GM12873 (cell line): ENCODE measurements around the gene HDGFL2.

ENCODE experiments used
- CTCF ChIP-seq: IDR thresholded peaks from 2 replicates; pipeline ENCODE4 v1.5.1; 2012; ENCODE audit warnings: low read depth, mild to moderate bottlenecking, moderate library complexity, low read length, control low read depth; ENCODE audit not compliant: insufficient read depth; ENCODE audit errors: missing control alignments

HDGFL2 gene

GRCh38 chr19:4510435-4511255, 38.5 kb downstream of the HDGFL2 start:
- no peak for TF ChIP-seq CTCF

- no peak for TF ChIP-seq CTCF
Observed at GRCh38 chr19:4511300-4512054, 39.4 kb downstream of the HDGFL2 start.

- no peak for TF ChIP-seq CTCF
Observed at GRCh38 chr19:4512070-4512469, 40.0 kb downstream of the HDGFL2 start.

GRCh38 chr19:4513248-4513647, 41.2 kb downstream of the HDGFL2 start:
- no peak for TF ChIP-seq CTCF

GRCh38 chr19:4515732-4516131, 43.6 kb downstream of the HDGFL2 start:
- no peak for TF ChIP-seq CTCF

- TF ChIP-seq CTCF: no peak
Observed at GRCh38 chr19:4516199-4516938, 44.3 kb downstream of the HDGFL2 start.

- TF ChIP-seq CTCF: no peak
Observed at GRCh38 chr19:4516939-4517300, 44.8 kb downstream of the HDGFL2 start.
